Stimulated activated CD8-positive, alpha-beta memory T cell treated with anti-CD3 and anti-CD28 coated beads, Interleukin-7, amount 100 ng/mL, for 1 hour (primary cell): ENCODE results near the gene CACNA2D3.

ENCODE experiments used
- DNase-seq, 2 donors: peaks; one replicate each; pipeline ENCODE4 v3.0.0-alpha.2; 2020; ENCODE audit warnings: low read depth in 2 of 2

The CACNA2D3 gene

DNA sequence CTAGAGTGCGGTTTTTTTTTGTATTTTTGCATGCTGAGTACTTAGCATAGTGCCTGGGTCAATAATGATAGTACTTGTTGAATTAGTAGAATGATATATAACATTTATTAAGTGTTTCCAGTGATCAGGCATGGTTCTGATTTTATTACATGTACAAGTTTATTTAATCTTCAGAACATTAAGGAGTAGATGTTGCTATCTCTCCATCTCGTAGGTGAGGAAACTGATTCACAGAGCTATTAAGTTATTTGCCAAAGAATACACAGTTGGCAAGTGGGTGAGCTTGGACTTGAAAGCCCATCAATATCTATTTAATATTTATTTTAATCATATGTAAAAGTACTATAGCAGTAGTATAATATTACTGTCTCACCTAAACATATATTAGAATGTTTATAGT lies 219.5 kb downstream of the CACNA2D3 start:
- DNase-seq = no peak

DNA sequence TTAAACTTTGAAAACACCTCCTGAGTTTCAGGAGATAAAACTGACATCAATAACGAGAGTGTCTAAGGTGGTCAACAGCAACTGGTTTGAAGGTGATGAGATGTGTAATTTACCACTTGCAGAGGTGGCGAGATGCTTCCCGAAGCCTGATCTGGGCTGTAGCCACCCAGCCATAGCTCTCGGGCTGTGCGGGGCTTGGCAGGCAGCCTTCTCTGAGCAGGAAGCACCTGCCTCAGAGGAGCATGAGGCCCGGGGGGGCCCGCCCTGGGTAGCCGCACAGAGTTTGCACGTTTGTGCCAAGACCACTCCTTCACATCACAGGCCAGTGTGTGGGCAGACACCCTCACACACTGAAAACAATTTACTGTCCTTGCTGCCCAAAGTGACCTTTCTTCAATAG lies 220.3 kb downstream of the CACNA2D3 start:
- no peak for DNase-seq

DNA sequence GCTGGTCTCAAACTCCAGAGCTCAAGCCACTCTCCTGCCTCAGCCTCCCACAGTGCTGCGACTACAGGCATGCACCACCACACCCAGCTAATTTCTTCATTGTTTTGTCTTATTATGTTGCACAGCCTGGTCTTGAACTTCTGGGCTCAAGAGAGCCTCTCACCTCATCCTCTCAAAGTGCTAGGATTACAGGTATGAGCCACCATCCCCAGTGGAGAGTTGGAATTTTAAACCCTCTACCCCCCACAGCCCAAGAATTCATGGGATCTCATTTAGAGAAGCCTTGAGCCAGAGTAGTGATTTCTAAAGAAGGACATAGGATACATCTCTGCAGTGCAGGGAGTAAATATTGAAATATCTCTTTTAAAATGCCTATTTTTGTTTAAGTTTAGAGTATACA lies 221.1 kb downstream of the CACNA2D3 start:
- DNase-seq = no peak

DNA sequence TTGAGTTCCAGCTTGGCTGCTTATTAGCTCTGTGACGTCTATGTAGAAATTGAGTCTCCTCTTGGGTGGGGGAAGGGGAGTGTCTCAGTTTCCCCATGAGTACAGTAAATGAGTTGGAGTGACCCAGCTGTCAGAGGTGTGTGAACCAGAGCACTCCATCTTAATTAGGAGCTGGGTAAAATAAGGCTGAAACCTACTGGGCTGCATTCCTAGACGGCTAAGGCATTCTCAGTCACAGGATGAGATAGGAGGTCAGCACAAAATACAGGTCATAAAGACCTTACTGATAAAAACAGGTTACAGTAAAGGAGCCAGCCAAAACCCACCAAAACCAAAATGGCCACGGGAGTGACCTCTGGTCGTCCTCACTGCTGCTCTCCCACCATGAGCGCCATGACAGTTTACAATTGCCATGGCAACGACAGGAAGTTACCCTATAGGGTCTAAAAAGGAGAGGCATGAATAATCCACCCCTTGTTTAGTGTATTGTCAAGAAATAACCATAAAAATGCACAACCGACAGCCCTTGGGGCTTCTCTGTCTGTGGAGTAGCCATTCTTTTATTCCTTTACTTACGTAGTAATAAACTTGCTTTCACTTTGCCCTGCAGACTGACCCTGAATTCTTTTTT lies 222.4 kb downstream of the CACNA2D3 start:
- no peak for DNase-seq

DNA sequence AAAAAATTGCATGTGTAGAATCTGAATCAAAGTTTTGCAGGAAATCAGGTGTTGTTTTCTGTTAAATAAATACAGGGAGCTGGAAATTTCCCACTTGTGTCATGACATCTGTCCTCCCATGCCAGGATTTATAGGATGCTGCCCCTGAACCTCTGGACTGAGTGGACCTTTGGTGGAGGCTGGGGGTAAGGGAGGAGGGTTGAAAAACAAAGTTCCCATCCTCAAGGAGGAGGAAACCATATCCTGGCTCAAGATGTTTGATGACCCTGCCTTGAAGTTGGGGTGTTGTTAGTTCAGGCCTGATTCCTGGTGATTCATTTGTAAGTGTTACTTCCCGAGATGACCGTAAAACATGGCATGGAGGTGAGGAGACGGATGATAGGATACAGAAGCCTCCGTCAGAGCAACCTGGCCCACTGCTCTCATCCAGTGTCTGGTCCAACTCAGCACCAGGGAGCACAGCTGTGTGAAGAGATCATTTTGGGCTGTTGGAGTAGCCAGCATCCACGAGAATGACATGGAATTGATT lies 223.6 kb downstream of the CACNA2D3 start:
- DNase-seq = no peak

DNA sequence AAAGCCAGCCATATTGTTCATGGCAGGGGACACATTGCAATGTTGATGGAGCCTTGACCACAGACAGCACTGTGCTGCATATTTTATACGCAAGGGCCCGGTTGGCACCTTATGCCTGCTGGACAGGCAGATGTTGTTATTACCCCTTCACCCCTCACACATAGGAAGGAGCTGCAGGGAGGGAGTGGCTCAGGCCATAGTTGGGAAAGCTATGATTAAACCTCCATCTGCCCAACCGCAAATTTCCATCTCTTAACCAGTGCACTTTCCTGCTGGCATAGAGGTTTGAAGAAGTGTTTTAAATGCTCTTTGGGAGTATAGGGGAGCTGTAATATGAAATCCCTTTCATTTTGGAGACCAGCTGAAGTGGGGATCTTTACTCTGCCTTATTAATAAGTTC lies 224.7 kb downstream of the CACNA2D3 start:
- DNase-seq = no peak

DNA sequence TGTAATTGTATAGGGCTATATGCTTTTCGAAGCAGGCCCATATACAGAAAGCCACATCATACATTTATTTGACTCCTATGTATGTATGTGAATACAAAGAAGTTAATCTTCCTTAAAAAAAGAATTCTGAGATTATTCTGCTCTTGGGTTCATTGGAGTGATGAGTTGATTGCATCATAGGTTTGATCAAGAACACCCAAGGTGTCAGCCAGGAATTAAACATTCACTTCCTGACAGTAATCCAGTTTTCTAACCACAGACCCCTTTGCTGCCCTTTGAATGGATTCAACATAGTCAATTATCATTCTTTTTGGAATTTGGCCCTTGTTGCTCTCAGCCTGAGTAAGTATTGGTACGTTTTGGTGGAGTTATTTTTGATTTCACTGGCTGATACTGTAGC lies 225.6 kb downstream of the CACNA2D3 start:
- DNase-seq = no peak

DNA sequence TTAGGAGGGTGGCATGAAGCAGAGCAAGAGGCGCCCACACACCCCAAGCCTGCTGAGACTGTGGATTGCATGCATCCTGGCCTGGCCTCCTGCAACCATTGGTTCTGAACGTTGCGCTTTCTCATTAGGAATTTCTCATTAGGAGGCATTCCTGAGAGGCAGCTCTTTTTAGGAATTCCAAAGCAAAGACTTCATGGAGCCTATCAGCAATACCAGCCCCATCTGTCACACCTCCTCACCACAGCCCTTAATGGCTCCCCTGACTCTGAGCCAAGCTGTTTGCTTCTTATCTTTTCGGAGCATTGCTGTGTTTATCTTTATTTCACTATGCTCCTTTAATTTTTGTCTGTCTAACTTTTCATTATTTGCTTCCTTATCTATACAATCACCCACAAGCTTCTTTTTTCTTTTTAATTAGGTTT lies 226.9 kb downstream of the CACNA2D3 start:
- DNase-seq = no peak

DNA sequence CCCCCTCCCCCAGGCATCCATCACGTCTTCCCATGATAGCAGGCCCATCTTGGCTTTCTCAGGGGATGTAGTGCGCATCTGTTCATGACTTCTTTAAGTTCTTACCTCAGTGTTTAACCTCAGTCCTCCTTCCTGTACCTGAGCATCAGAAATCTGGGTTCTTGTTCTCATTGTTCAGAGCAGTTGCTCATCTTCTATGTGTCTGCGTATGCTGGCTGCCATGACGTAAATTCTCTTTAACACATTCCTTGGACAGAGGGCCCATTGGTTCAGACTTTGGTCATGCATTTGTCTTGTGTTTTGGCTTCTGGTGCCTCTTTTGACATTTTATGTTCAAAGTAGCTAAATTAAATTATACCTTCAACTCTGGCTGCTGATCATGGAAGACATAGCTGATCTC lies 227.3 kb downstream of the CACNA2D3 start:
- no peak for DNase-seq

DNA sequence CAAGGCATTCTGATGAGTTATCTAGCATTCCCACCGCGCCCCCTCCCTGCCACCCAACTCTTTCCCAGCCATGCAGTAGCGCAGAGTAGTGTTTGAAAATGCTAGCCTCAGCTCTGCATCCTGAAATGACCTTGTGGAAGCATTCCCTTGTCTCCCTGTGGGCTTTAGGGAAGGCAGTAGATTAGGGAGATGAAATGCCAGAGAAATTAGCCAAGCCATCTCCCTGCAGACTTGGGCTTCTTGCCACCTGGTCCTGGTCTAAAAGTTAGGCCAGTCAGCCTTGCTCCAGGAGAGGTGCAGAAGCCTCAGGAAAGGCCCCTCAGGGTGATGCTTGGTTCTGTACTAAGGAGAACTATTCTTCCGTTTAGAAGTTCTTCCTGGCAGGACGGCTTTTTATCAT lies 231.2 kb downstream of the CACNA2D3 start:
- no peak for DNase-seq

DNA sequence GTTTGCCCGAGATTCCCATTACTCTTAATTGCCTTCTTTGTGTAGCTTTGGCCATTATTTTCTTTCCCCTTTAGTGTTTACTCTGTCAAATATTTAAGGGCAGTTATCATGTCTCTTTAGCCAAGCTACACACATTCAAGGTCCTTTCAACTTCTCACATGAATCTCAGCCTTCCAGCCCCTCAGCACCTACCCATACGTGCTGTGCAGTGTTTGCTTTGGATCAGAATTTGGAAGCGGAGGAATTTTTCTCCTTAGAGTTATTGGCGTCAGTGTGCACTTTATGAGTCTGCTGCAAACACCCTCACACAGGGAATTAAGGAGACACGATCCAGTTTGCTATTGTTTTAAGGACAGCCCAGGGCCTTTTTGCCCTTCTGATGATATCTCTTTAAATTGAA lies 231.6 kb downstream of the CACNA2D3 start:
- DNase-seq = no peak

DNA sequence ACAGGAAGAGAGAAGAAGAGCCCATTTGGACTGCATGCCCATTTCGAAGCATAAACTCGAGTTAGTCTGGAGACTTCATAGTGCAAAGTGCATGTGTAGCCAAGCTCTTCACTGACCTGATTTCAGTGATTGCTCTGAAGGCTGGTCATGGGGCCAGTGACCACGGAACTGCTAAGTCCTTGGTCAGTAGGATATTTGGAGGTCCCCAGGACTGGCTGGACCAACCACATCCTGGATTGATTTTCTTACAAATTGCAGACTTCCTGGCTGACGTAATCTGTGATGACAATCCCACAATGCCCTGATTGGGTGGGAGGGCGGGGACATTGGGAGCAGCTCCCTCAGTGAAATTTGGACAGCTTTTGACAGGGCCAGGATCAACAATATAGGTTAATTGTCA lies 233.4 kb downstream of the CACNA2D3 start:
- no peak for DNase-seq

DNA sequence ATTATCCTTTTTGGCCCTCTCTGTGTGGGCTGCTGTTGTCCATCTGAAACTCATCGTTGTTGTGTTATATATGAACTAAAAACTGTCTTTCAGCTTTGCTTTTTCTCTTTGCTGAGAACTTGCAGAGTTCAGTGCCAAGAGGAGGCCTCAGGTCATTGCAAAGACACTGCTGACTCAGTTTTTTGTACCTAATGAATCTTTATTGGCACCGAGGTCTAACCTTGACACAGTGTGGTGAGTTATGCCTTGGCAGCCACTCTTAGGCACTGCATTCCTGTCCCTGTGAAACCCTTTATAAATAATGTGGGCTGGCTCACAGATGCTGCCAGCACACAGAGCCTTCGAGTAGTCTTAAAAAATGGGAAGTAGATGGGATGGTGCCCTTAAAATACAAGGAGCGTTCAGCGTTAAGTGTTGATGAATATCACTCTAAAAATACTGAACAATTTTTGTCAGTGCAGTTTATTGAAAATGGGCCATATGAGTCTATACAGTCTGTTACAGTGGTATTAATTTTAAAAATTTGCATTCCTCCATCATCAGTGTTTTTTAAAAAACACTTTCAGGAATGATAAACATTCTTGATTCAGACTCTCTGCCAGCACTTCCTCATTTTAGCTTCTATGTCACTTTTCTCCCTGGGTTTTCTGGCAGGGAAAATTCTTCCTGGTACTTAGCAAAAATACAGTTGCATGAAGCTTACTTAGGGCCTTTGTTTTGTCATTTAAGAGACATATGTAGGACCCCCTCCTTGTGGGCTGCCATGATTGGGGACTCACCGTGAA lies 234.1 kb downstream of the CACNA2D3 start:
- DNase-seq = no peak

DNA sequence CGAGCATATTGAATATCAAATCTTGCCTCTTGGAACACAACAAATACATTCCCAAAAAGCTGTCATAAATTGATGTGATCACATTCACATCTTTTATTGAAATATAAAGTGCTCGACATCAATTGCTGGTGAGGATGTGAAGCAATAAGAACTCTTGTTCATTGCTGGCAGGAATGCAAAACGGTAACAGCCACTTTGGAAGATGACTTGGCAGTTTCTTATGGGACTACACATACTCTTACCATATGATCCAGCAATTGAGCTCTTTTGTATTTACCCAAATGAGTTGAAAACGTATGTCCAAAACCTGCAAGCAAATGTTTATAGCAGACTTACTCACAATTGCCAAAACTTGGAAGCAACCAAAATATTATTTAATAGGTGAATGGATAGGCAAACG lies 234.9 kb downstream of the CACNA2D3 start:
- no peak for DNase-seq

DNA sequence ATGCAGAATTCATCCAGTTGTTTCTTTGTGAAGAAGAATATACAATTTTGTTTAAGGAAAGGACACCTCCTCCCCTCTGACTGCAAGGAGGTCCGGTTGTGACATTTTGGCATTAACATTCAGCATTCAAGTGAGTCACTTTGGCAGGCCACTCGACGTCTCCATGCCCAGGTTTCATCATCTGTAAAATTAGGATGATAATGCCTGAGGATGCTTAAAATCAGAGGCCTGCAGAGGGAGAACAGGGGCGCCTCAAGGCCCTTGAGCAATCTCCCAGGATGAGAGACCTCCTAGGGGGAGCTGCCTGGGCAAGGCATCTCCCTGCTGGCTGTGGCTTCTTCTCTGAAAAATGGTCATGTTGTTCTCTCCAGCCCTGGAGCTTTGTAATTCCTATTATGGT lies 236.0 kb downstream of the CACNA2D3 start:
- no peak for DNase-seq

DNA sequence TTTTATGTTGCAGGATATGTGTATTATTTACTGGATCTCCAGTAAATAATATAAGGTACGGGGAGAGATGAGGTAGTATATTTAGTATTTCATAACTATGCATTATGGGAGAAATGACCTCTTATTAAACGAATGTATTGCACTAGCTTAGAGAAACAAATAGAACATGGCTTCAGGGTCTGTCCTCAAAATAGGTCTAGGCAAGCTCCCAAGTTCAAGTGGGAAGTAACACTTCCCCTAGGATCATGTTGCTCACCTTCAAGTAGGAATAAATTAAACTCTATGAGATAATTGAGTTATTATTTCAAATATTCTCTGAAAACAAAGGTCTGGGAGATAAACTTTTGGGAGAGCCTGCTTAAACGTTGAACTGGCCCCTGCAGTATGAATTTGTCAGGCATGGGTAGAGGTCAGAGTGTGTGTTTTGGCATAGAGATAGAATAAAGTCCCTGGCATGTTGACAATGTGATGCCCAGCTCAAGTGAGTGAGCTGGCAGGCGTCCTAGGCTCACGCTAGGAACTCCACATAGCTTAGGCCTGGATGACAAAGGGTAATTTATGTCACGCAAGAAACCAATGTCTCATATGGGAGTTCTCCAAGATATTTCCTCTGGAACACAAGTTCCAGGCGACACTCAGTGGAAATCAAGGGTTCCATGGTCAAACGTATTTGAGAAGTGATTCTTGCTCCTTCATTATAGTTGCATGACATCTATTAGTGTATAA lies 236.8 kb downstream of the CACNA2D3 start:
- no peak for DNase-seq

DNA sequence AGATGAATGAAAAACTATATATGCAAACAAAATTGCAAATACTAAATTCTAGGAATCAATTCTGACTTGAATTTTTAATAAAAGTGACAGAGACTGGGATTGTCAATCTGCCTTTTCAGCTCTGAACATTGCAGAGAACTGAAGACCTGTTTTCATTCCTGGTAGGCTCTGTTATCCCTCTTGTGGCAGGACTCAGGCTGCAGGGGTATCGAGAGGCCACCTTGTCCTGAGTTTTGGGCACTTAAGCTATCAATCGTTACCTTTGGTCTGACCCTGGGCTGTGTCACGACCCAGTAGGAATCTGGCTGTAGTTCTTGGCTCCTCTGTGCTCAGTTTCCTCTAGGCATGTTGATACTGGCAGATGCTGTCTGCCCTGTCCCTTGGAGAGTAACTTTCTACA lies 238.0 kb downstream of the CACNA2D3 start:
- no peak for DNase-seq

DNA sequence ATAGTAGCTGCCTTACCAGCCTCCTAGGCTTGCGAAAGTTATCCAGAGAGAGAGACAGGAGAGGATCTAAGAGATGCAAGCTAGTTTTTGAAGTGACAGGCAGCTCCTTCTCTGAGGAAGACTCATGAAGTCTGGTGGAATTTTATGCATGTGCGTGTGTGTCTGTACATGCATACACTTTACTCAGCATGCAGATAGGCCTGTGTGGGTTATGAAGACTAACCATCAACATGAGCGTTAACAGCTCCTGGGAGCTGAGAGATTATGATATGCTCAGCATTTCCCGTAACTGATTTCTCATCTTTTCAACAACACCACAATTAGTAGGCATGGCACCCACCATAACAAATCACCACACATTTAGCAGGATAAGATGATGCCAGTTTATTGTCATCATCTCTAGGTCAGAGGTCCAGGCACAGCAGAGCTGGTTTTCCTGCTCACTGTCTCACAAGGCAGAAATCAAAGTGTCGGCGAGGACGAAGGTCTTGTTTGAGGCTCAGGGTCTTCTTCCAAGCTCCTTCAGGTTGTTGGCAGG lies 239.5 kb downstream of the CACNA2D3 start:
- DNase-seq = no peak

DNA sequence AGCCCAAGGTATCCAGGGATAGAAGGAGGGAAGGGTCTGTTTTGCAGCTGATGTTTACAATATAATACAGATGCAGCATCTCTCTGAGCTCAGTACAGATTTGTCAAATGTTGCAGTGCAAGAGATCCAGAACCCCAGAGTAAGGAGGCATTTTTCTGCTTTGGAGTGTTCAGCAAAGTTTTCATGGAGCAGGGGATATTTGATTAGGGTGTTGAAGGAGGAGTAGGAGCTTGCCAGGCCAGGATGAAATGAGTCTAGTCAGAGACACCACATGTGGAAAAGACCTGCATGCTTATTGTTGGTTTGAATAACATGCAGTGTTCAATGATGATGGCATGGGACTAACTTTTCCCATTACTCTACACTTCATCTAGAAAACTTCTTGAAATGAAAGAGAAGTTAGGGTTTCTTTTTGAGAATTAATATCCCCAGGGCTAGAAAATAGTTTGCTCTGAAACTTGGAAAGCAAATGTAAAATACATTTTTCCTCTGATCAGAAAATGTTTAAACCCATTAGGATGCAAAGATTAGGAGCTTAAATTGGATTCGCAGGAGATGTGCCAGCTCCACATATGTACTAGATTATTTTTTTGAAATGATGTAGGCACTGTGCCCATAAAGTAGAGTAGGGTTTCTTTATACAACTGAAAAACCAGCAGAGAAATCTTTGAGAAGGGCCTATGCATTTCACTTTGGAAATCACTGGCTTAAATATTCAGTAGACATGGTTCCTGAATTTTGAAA lies 243.8 kb downstream of the CACNA2D3 start:
- DNase-seq = no peak

DNA sequence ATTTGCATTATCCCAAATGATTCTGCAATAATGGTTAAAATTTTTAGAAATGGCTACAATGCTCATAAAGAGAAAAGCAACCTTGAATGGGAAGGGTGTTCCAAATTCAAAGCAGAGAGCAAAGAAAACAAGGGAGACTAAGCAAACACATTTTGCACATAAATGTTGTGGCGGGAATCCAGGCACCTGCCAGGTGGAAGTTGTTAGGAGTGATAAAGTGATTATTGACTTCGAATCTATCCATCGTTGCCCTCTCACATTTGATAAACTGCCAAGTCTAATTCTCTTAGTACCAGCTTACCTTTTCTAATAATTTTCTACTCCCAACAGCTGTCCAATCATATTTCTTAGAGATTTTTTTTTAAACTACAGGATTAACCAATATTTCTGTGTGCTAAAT lies 244.5 kb downstream of the CACNA2D3 start:
- no peak for DNase-seq

DNA sequence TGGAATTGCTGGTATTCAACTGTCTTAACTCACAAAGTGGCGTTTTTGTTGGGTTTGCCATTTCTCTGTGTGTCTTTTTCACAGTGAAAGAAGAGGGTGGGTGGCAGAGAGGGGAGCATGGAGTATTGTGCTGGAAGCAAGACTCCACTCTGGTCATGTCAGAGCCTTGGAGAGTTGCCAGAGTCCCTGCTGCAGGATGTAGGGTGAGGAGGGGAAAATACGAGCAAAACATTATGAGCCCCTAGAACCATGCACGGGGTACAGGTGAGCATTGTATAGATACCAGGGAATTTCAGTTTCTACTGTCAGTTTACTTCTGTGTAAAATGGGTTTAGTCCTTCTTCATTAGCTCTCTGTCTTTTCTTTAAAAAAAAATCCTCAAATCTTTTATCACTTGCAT lies 249.9 kb downstream of the CACNA2D3 start:
- DNase-seq = no peak
